Measurements from ENCODE around the gene PLEKHG3. TPM values are rescaled to one million over a fixed set of nuclear protein-coding genes. Genes with fewer than 3 reads are reported as not detected.
"Not testable (repeated sequence)": the region's sequence is repeated elsewhere in the genome, so short reads cannot be mapped to it uniquely, and the experiment has no call there.

Gene PLEKHG3
- total RNA-seq, 1 donor from 2014 or later, result 12.6 TPM

DNA sequence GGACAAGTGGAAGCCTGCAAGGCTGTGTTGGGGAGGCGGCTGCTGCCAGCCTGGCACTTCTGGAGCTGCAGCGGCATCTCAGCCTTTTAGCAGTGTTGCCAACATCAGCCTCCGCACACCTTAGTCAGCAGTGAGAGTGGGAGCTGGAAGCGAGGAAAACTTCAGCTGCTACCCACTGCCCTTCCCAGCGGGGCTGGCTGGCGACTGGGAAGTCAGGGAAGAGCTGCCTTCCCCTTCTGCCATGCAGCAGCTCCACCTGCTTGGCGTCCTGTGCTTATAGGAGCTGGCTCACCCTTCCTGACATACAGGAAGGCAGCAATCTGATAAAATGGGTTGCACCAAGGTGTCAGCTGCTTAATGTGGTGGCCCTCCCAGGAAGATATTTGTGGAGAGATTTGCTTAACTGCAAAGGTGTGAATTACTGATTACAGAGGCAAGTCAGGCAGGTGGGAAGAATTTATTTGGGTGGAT is 15.4 kb upstream of the PLEKHG3 start:
- Histone ChIP-seq H3K36me3 (no peaks in the 10 kb centered on the region), H4K20me1 (ENCODE audit: low read depth) (no peaks in the 10 kb centered on the region), H2AFZ (replicated peaks) (no peak overlapping the region), H3K27me3 (no peaks in the 10 kb centered on the region), H3K4me1 (peaks cover 14% of the 10 kb centered on the region), H3K27ac (no peak overlapping the region), H3K4me3 (no peak overlapping the region), H3K4me2 (no peak overlapping the region), H3K9ac (no peak overlapping the region), H3K79me2 (ENCODE audit: low read depth) (no peaks in the 10 kb centered on the region), H3K9me3 (ENCODE audit: low read depth) (no peaks in the 10 kb centered on the region), H3F3A (ENCODE audit: low read depth) (peaks cover 5% of the 10 kb centered on the region)
- Mint-ChIP-seq H3K27ac (no peak overlapping the region), H3K27me3 (ENCODE audit: insufficient read depth, low read depth) (peaks cover 17% of the 10 kb centered on the region), H3K4me3 (no peak overlapping the region), H3K36me3 (no peaks in the 10 kb centered on the region), H3K4me1 (peaks cover 18% of the 10 kb centered on the region), H3K9me3 (no peaks in the 10 kb centered on the region)
- DNase-seq (ENCODE audit: low spot score), result no peak
- TF ChIP-seq, protein P1, sequence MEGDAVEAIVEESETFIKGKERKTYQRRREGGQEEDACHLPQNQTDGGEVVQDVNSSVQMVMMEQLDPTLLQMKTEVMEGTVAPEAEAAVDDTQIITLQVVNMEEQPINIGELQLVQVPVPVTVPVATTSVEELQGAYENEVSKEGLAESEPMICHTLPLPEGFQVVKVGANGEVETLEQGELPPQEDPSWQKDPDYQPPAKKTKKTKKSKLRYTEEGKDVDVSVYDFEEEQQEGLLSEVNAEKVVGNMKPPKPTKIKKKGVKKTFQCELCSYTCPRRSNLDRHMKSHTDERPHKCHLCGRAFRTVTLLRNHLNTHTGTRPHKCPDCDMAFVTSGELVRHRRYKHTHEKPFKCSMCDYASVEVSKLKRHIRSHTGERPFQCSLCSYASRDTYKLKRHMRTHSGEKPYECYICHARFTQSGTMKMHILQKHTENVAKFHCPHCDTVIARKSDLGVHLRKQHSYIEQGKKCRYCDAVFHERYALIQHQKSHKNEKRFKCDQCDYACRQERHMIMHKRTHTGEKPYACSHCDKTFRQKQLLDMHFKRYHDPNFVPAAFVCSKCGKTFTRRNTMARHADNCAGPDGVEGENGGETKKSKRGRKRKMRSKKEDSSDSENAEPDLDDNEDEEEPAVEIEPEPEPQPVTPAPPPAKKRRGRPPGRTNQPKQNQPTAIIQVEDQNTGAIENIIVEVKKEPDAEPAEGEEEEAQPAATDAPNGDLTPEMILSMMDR (IDR thresholded peaks at IDR 0.05), result no peak
- TF ChIP-seq EZH2 (IDR thresholded peaks at IDR 0.05) (no peak), EZH2phosphoT487 (IDR thresholded peaks at IDR 0.05) (no peak)

DNA sequence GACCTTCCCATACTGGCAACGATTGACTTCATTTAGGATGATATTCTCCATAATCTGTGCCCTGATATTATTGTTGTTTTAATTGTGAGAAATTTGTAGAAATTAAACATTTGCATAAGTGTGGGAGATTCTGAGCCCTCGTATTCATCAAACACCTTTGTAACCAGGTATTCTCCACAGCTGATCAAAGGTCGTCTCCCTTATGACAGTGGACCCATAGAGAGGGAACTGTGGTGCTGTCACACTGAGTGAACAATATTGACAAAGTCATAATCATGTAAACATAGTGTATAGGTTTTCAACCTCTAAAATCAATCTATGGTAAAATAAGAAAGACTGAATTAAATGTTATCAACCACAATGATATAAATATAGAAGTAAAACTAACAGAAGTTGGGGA is 14.9 kb upstream of the PLEKHG3 start:
- Mint-ChIP-seq H3K9me3 (no peaks in the 10 kb centered on the region), H3K4me1 (peaks cover 17% of the 10 kb centered on the region), H3K27ac (no peak overlapping the region), H3K4me3 (no peak overlapping the region), H3K36me3 (no peaks in the 10 kb centered on the region), H3K27me3 (ENCODE audit: insufficient read depth, low read depth) (peaks cover 17% of the 10 kb centered on the region)
- H3F3A ChIP-seq (ENCODE audit: low read depth), result peaks cover 5% of the 10 kb centered on the region
- H3K9me3 ChIP-seq (ENCODE audit: low read depth), result no peaks in the 10 kb centered on the region
- H3K4me2 ChIP-seq, result no peak overlapping the region
- no peak overlapping the region for H3K4me3 ChIP-seq
- TF ChIP-seq EZH2 (IDR thresholded peaks at IDR 0.05) (no peak), EZH2phosphoT487 (IDR thresholded peaks at IDR 0.05) (no peak)
- TF ChIP-seq, protein P1 (IDR thresholded peaks at IDR 0.05), result no peak
- peaks cover 15% of the 10 kb centered on the region for H3K4me1 ChIP-seq
- H3K27ac ChIP-seq, result no peak overlapping the region
- H3K79me2 ChIP-seq (ENCODE audit: low read depth), result no peaks in the 10 kb centered on the region
- H3K9ac ChIP-seq, result no peak overlapping the region
- no peaks in the 10 kb centered on the region for H4K20me1 ChIP-seq (ENCODE audit: low read depth)
- no peak for DNase-seq (ENCODE audit: low spot score)
- H3K27me3 ChIP-seq, result no peaks in the 10 kb centered on the region
- no peaks in the 10 kb centered on the region for H3K36me3 ChIP-seq
- H2AFZ ChIP-seq (replicated peaks), result no peak overlapping the region

DNA sequence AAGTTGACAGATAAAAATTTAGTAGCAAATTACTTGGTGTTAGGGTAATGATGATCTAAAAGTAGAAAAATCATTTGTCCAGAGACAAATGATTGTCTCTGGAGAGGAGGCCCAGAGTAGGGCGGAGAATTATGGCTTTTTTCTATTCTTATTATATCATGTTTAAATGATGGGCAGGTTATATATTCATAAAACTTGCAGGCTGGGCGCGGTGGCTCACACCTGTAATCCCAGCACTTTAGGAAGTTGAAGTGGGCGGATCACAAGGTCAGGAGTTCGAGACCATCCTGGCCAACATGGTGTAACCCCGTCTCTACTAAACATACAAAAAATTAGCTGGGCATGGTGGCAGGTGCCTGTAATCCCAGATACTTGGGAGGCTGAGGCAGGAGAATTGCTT is 13.6 kb upstream of the PLEKHG3 start:
- not testable (repeated sequence) for H3K27ac Mint-ChIP-seq; H3K27ac ChIP-seq; H3K4me3 ChIP-seq; H3K36me3 Mint-ChIP-seq; H3K9me3 Mint-ChIP-seq; H3K9ac ChIP-seq; H3K9me3 ChIP-seq (ENCODE audit: low read depth); H3K4me2 ChIP-seq; H3F3A ChIP-seq (ENCODE audit: low read depth); H3K4me3 Mint-ChIP-seq; H3K27me3 ChIP-seq; H2AFZ ChIP-seq (replicated peaks); H3K79me2 ChIP-seq (ENCODE audit: low read depth); H4K20me1 ChIP-seq (ENCODE audit: low read depth); DNase-seq (ENCODE audit: low spot score); H3K36me3 ChIP-seq
- peaks cover 12% of the 10 kb centered on the region for H3K4me1 ChIP-seq
- Mint-ChIP-seq H3K27me3 (ENCODE audit: insufficient read depth, low read depth) (peaks cover 14% of the 10 kb centered on the region), H3K4me1 (peaks cover 13% of the 10 kb centered on the region)

DNA sequence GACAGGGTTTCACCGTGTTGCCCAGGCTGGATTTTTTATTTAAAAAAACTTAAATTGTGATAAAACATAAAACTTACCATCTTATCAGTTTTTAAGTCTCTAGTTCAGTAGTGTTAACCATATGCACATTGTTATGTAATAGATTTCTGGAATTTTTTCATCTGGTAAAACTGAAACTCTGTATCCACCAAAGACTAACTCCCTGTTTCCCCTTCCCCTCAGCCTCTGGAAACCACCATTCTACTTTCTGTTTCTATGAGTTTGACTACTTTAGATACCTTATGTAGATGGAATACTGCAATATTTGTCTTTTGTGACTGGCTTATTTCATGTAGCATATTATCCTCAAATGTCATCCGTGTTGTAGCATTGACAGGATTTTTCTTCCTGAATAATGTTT is 12.8 kb upstream of the PLEKHG3 start:
- Mint-ChIP-seq H3K27me3 (ENCODE audit: insufficient read depth, low read depth) (peaks cover 12% of the 10 kb centered on the region), H3K27ac (no peak overlapping the region), H3K36me3 (no peaks in the 10 kb centered on the region), H3K4me1 (peaks cover 7% of the 10 kb centered on the region), H3K9me3 (no peaks in the 10 kb centered on the region), H3K4me3 (no peak overlapping the region)
- no peaks in the 10 kb centered on the region for H3K9me3 ChIP-seq (ENCODE audit: low read depth)
- no peaks in the 10 kb centered on the region for H3K27me3 ChIP-seq
- no peak overlapping the region for H3K27ac ChIP-seq
- no peaks in the 10 kb centered on the region for H3K36me3 ChIP-seq
- no peak overlapping the region for H3K4me2 ChIP-seq
- H3F3A ChIP-seq (ENCODE audit: low read depth), result peaks cover 5% of the 10 kb centered on the region
- H3K4me3 ChIP-seq, result no peak overlapping the region
- no peak overlapping the region for H3K9ac ChIP-seq
- no peaks in the 10 kb centered on the region for H3K79me2 ChIP-seq (ENCODE audit: low read depth)
- no peak for DNase-seq (ENCODE audit: low spot score)
- H2AFZ ChIP-seq (replicated peaks), result no peak overlapping the region
- peaks cover 6% of the 10 kb centered on the region for H3K4me1 ChIP-seq
- TF ChIP-seq EZH2 (IDR thresholded peaks at IDR 0.05) (no peak), EZH2phosphoT487 (IDR thresholded peaks at IDR 0.05) (no peak)
- TF ChIP-seq, protein P1 (IDR thresholded peaks at IDR 0.05), result no peak
- no peaks in the 10 kb centered on the region for H4K20me1 ChIP-seq (ENCODE audit: low read depth)

Data from neural progenitor cell (in vitro differentiated cells).